GM19372 (cell line): ENCODE data around the gene ITM2B.
"Not testable (repeated sequence)": the region's sequence is repeated elsewhere in the genome, so short reads cannot be mapped to it uniquely, and the experiment has no call there.

ENCODE experiments used
- ATAC-seq: cut with Tn5 transposase; IDR thresholded peaks from one replicate; pipeline ENCODE4 v1.9.1; 2021; ENCODE audit warnings: mild to moderate bottlenecking, low read depth, moderate library complexity; ENCODE audit not compliant: unreplicated experiment

Gene ITM2B

GRCh38 chr13:48222358-48223301 is 10.4 kb upstream of the ITM2B start:
- no peak for ATAC-seq

GRCh38 chr13:48224701-48225100 is 8.3 kb upstream of the ITM2B start:
- ATAC-seq = no peak

GRCh38 chr13:48230541-48230940 is 2.5 kb upstream of the ITM2B start:
- ATAC-seq = no peak

GRCh38 chr13:48231080-48231479 is 1.9 kb upstream of the ITM2B start:
- no peak for ATAC-seq

- ATAC-seq = no peak
Observed at GRCh38 chr13:48231933-48232332, 1.1 kb upstream of the ITM2B start.

- peak; percentile 5 for ATAC-seq
Observed at GRCh38 chr13:48232420-48233045, 473 bp upstream of the ITM2B start.

- no peak for ATAC-seq
Observed at GRCh38 chr13:48233889-48234488, 983 bp downstream of the ITM2B start.

- no peak for ATAC-seq
Observed at GRCh38 chr13:48234566-48235340, 1.7 kb downstream of the ITM2B start.

- ATAC-seq = no peak
Observed at GRCh38 chr13:48235341-48236135, 2.5 kb downstream of the ITM2B start.

GRCh38 chr13:48236528-48237353 is 3.7 kb downstream of the ITM2B start:
- no peak for ATAC-seq

GRCh38 chr13:48239369-48239768 is 6.4 kb downstream of the ITM2B start:
- ATAC-seq = not testable (repeated sequence)

- no peak for ATAC-seq
Observed at GRCh38 chr13:48241651-48242050, 8.6 kb downstream of the ITM2B start.

GRCh38 chr13:48242677-48243076 is 9.7 kb downstream of the ITM2B start:
- no peak for ATAC-seq

- ATAC-seq = no peak
Observed at GRCh38 chr13:48244159-48244558, 11.2 kb downstream of the ITM2B start.

- no peak for ATAC-seq
Observed at GRCh38 chr13:48246102-48246501, 13.1 kb downstream of the ITM2B start.

GRCh38 chr13:48249018-48249417 is 16.0 kb downstream of the ITM2B start:
- ATAC-seq = no peak

- no peak for ATAC-seq
Observed at GRCh38 chr13:48251611-48252081, 18.6 kb downstream of the ITM2B start.

- no peak for ATAC-seq
Observed at GRCh38 chr13:48252176-48252575, 19.2 kb downstream of the ITM2B start.

GRCh38 chr13:48253849-48254248 is 20.8 kb downstream of the ITM2B start:
- no peak for ATAC-seq
